Transverse colon (tissue), 4 donors: ENCODE data around the gene TPRKB.

Experiments
- EP300 ChIP-seq: sonication (generic); formaldehyde crosslinking; IDR thresholded peaks from one replicate; pipeline ENCODE4 v1.6.1; 2017; ENCODE audit warnings: antibody characterized with exemption, low read depth
- POLR2A ChIP-seq: fragments of 450-650 bp; IDR thresholded peaks from one replicate; pipeline ENCODE4 v1.6.1; 2016; ENCODE audit warnings: antibody characterized with exemption, mild to moderate bottlenecking, moderate library complexity
- POLR2AphosphoS5 ChIP-seq, 3 donors: sonication (generic); formaldehyde crosslinking; IDR thresholded peaks; one replicate each; pipeline ENCODE4 v1.6.1; 2016; ENCODE audit warnings: antibody characterized with exemption in 3 of 3
- TF ChIP-seq, protein P1 (sequence below), 5 experiments: fragments of 200-600 bp in 3 of 5; fragments of 450-650 bp in 2 of 5; sonication (generic) in 3 of 5; IDR thresholded peaks; 1 replicate in 2 of 5; 2 replicates in 3 of 5; pipeline ENCODE4 v1.5.1; 2016 to 2017; ENCODE audit warnings: antibody characterized with exemption in 5 of 5, inconsistent platforms in 3 of 5, mild to moderate bottlenecking in 2 of 5, moderate library complexity in 1 of 5

DNA sequence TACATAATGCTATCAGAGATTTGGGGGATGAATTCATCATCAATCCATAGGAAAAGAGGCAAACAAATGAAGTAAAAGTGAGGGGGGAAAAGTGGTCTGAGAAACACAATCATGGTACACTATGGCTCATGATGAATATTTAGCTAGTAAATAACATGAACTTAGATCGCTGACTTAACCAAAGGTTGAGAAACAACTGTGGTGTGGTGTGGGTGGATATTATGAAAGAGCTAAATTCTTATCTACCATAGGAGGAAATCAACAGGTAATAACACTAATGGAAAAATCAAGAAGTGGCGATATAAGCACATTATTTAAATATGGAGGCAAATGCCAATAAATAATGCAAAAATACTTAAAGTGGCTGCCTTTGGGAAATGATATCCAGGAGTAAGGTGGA lies 12.2 kb upstream of the TPRKB start:
- TF ChIP-seq, protein P1, sequence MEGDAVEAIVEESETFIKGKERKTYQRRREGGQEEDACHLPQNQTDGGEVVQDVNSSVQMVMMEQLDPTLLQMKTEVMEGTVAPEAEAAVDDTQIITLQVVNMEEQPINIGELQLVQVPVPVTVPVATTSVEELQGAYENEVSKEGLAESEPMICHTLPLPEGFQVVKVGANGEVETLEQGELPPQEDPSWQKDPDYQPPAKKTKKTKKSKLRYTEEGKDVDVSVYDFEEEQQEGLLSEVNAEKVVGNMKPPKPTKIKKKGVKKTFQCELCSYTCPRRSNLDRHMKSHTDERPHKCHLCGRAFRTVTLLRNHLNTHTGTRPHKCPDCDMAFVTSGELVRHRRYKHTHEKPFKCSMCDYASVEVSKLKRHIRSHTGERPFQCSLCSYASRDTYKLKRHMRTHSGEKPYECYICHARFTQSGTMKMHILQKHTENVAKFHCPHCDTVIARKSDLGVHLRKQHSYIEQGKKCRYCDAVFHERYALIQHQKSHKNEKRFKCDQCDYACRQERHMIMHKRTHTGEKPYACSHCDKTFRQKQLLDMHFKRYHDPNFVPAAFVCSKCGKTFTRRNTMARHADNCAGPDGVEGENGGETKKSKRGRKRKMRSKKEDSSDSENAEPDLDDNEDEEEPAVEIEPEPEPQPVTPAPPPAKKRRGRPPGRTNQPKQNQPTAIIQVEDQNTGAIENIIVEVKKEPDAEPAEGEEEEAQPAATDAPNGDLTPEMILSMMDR (IDR thresholded peaks at IDR 0.05): no peak
- TF ChIP-seq POLR2A (no peak), POLR2AphosphoS5 (IDR thresholded peaks at IDR 0.05) (no peak), EP300 (no peak)
